ENCODE measurements around the gene DUSP7.

GRCh38 chr3:52032702-52033408 lies 23.5 kb downstream of the DUSP7 start:
- TF ChIP-seq, protein P1, sequence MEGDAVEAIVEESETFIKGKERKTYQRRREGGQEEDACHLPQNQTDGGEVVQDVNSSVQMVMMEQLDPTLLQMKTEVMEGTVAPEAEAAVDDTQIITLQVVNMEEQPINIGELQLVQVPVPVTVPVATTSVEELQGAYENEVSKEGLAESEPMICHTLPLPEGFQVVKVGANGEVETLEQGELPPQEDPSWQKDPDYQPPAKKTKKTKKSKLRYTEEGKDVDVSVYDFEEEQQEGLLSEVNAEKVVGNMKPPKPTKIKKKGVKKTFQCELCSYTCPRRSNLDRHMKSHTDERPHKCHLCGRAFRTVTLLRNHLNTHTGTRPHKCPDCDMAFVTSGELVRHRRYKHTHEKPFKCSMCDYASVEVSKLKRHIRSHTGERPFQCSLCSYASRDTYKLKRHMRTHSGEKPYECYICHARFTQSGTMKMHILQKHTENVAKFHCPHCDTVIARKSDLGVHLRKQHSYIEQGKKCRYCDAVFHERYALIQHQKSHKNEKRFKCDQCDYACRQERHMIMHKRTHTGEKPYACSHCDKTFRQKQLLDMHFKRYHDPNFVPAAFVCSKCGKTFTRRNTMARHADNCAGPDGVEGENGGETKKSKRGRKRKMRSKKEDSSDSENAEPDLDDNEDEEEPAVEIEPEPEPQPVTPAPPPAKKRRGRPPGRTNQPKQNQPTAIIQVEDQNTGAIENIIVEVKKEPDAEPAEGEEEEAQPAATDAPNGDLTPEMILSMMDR (IDR thresholded peaks at IDR 0.05) = no peak
- no peak for TF ChIP-seq ZFX (IDR thresholded peaks at IDR 0.05; ENCODE audit: borderline replicate concordance)

Measured in 22Rv1 (cell line).